ENCODE data around the gene SMIM44.

Gene SMIM44

GRCh38 chr19:3522421-3523360 lies 39.5 kb upstream of the SMIM44 start:
- no peak for TF ChIP-seq CTCF (IDR thresholded peaks at IDR 0.05; ENCODE audit: low read depth, low read length)
- H3K4me3 ChIP-seq (ENCODE audit: low read depth, low read length), result no peak overlapping the region

- H3K4me3 ChIP-seq (ENCODE audit: low read depth, low read length), result no peak overlapping the region
- TF ChIP-seq CTCF (IDR thresholded peaks at IDR 0.05; ENCODE audit: low read depth, low read length), result no peak
Measured at GRCh38 chr19:3521104-3521445, 37.8 kb upstream of the SMIM44 start.

GRCh38 chr19:3520166-3521103 lies 37.2 kb upstream of the SMIM44 start:
- no peak for TF ChIP-seq CTCF (IDR thresholded peaks at IDR 0.05; ENCODE audit: low read depth, low read length)
- no peak overlapping the region for H3K4me3 ChIP-seq (ENCODE audit: low read depth, low read length)

- no peak for TF ChIP-seq CTCF (IDR thresholded peaks at IDR 0.05; ENCODE audit: low read depth, low read length)
- H3K4me3 ChIP-seq (ENCODE audit: low read depth, low read length), result no peak overlapping the region
Measured at GRCh38 chr19:3519126-3519525, 35.9 kb upstream of the SMIM44 start.

- no peak for TF ChIP-seq CTCF (IDR thresholded peaks at IDR 0.05; ENCODE audit: low read depth, low read length)
- H3K4me3 ChIP-seq (ENCODE audit: low read depth, low read length), result no peak overlapping the region
Measured at GRCh38 chr19:3518659-3519058, 35.4 kb upstream of the SMIM44 start.

- TF ChIP-seq CTCF (IDR thresholded peaks at IDR 0.05; ENCODE audit: low read depth, low read length), result no peak
- no peak overlapping the region for H3K4me3 ChIP-seq (ENCODE audit: low read depth, low read length)
Measured at GRCh38 chr19:3518255-3518654, 35.0 kb upstream of the SMIM44 start.
